KOPT-K1 (cell line): ENCODE data around the gene WIF1.

ENCODE experiments used
- H3K27ac ChIP-seq: fragments of 200-600 bp; sonication (generic); 2 replicates; pipeline ENCODE4 v1.5.1; 2016; ENCODE audit warnings: antibody characterized with exemption, mild to moderate bottlenecking, low read depth, low read length; ENCODE audit not compliant: poor library complexity, severe bottlenecking
- H3K36me3 ChIP-seq: fragments of 200-600 bp; sonication (generic); 2 replicates; pipeline ENCODE4 v1.5.1; 2017; ENCODE audit warnings: antibody characterized with exemption, mild to moderate bottlenecking, low read length, moderate library complexity; ENCODE audit not compliant: insufficient read depth
- H3K9me3 ChIP-seq: fragments of 200-600 bp; sonication (generic); 2 replicates; pipeline ENCODE4 v1.5.1; 2017; ENCODE audit warnings: antibody characterized with exemption, low read length, mild to moderate bottlenecking; ENCODE audit not compliant: insufficient read depth, poor library complexity, severe bottlenecking

WIF1 gene

DNA sequence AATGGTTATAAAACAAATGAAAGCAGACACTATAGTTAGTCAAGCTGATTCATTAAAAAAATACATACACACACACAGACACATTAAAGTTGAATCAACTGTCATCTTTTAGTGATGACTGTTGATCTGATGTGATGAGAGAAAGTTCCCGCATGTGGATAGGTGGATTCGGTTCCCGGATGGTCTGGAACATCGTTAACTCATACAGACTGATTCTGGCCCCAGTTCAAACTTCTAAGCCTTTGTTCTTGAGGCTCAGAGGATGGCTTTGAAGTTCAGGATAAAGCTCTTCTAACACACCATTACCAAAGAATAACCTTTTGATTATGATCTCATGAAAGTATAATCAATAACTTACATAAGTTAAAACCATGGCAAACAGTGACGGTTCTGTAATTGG is 27.5 kb downstream of the WIF1 start:
- no peaks in the 10 kb centered on the region for H3K9me3 ChIP-seq
- H3K27ac ChIP-seq = no peak overlapping the region
- H3K36me3 ChIP-seq = no peaks in the 10 kb centered on the region

DNA sequence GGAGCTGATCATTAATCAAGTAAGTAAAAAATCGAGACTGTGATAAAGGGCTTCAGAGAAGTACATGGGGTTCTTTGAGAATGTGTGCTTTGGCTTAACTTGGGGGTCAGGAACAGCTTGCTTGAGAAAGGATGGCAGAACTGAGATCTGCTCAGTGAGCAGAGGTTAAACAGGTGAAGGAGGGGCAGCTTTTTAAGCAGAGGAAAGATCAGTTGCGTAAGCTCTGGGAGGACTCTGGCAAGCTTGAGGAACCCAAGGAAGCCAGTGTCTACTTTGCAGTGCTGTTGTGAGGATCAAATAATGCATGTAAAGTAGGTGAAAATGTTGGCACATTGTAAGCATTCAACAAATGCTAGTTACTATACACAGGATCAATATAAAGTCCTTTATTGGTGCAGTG is 30.6 kb downstream of the WIF1 start:
- Histone ChIP-seq H3K9me3 (no peaks in the 10 kb centered on the region), H3K36me3 (no peaks in the 10 kb centered on the region), H3K27ac (no peak overlapping the region)

DNA sequence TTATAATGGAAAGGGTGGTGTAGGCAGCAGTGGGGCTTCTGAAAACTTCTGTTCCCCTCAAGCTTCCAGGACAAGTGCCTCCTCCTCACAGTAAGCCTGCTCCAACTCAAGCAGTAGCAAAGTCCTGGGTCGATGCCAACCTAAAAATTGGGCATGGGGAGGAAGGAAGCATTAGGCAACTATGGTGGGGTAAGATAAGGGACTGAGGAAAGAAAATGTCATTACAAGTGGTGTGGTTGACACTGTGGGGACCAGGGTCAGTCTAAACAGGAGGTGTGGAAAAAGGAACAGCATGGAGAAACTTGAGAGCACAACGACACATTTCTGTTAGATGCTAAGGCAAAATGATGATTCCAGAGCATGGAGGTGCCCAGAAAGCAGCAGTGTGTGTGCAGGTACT is 34.9 kb downstream of the WIF1 start:
- H3K9me3 ChIP-seq = no peaks in the 10 kb centered on the region
- no peak overlapping the region for H3K27ac ChIP-seq
- no peaks in the 10 kb centered on the region for H3K36me3 ChIP-seq

DNA sequence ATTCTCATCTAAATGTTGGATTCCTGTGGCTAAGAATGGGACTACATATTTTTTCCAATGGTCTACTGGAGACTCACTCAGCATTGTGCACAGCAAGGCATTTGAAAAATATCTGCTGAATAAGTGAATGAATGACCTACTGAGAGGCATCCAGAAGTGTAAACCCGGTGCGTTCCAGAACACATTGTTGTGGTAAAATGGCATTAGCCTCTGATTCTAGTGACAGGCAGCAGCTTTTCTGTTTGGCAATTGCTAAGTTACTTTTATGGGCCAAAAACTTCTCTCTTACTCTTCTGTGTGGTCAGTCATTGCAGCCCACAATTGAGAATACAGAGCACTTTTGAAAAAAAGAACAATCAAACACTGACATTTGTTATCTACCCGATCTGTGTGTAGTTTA is 36.5 kb downstream of the WIF1 start:
- H3K9me3 ChIP-seq = no peaks in the 10 kb centered on the region
- H3K27ac ChIP-seq = no peak overlapping the region
- H3K36me3 ChIP-seq = no peaks in the 10 kb centered on the region

DNA sequence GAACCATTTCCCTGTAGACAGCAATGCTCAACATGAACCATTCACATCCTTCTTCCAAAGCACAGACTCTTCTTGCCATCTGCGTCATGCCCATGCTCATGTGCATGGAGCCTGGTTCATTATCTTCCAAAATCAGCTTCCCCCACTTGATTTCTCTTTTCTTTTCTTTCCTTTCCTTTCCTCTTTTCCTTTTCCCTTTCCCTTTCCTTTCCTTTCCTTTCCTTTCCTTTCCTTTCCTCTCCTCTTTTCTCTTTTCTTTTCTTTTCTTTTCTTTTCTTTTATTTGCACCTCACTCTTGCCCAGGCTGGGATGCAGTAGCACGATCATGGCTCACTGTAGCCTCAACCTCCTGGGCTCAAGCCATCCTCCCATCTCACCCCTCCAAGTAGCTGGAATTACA is 37.5 kb downstream of the WIF1 start:
- H3K9me3 ChIP-seq = no peaks in the 10 kb centered on the region
- H3K27ac ChIP-seq = no peak overlapping the region
- H3K36me3 ChIP-seq = no peaks in the 10 kb centered on the region

DNA sequence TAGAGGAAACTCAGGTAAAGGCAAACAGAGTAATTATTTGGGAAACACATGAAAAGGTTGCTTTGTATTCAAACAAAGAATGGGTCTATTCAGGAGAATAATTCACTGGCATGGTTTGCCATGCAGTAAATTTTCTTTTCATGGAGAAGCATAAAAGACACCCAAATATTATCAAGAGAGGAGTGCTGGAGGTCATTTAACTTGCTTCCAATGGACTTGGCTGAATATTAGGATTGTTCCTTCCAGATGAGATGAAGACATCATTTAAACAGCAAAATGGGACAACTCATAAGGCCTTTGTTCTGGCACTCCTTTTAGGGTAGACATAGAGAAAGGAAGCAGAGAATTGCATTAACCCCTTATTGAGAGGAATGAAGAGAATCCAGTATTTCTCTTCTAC is 38.7 kb downstream of the WIF1 start:
- H3K9me3 ChIP-seq = no peaks in the 10 kb centered on the region
- H3K27ac ChIP-seq = no peak overlapping the region
- no peaks in the 10 kb centered on the region for H3K36me3 ChIP-seq

DNA sequence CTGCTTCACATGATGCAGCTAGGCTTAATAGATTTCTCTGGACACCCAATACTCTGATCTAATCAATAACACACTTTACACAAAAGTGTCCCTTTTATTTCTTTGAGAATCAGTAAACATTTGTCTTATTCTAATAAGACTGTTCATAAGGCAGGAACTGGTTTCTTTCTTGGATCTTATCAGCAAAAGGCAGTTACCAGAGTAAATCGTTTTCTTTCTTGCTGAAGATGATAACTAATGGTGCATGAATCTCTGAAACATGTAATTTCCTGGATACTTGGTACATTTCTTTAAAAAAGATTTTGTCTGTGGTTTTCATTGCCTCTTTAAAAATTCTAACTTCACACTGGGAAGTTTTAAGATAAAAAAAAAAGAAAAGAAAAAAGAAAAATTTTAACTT is 39.6 kb downstream of the WIF1 start:
- Histone ChIP-seq H3K27ac (no peak overlapping the region), H3K36me3 (no peaks in the 10 kb centered on the region), H3K9me3 (no peaks in the 10 kb centered on the region)

DNA sequence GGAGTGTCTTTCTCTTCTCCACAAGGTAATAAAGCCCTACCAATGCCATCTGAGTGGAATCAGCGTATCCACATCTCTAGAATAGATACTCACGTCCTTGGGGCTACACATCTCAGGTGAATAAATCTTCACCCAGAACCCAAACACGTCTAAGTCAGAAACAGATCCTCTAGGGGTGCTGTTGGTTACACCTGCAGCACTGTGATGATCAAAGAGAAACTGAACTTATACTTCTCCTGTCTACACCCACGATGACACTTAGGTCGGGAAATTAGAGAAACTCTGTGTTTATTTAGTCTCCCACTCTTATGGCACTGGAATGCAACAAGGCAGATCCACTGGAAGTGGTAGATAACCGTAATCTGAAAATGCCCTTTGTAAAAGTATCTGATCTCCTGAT is 46.2 kb downstream of the WIF1 start:
- H3K27ac ChIP-seq = no peak overlapping the region
- no peaks in the 10 kb centered on the region for H3K36me3 ChIP-seq
- H3K9me3 ChIP-seq = no peaks in the 10 kb centered on the region

DNA sequence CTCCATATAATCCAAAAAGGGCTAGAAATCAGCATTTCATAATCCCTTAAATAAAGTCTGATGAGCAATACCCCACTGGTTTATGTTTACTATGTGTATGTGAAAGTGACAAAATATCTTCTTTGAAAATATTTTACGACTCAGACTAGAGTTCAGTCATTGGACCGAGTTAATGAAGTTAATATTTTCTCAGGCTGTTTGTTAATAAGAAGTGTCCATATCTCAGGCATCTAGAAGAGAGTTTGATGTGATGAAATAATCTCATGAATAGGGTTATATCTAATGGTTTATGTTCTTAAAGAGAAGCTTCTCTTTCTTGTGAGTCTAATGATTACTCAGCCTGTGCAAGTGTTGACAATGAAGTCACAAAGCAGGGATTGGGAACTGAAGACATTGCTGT is 51.8 kb downstream of the WIF1 start:
- no peaks in the 10 kb centered on the region for H3K9me3 ChIP-seq
- no peak overlapping the region for H3K27ac ChIP-seq
- no peaks in the 10 kb centered on the region for H3K36me3 ChIP-seq

DNA sequence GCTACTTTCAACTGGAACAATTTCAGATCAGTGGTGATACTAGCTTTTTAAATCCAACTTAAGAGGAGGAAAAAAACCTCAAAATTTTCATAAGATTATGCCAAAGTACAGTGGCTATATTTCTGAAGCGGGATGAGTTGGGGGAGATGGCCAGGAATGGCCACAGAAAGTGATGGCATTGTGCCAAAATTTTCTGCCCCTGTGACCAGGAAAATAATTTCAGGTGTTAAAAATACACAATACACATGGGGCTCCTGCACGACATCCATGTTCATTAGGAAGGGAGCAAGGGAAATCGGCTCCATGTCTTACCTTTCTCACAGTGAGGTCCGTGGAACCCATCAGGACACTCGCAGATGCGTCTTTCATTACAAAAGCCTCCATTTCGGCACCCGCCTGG is 53.7 kb downstream of the WIF1 start:
- no peaks in the 10 kb centered on the region for H3K36me3 ChIP-seq
- no peaks in the 10 kb centered on the region for H3K9me3 ChIP-seq
- H3K27ac ChIP-seq = no peak overlapping the region

DNA sequence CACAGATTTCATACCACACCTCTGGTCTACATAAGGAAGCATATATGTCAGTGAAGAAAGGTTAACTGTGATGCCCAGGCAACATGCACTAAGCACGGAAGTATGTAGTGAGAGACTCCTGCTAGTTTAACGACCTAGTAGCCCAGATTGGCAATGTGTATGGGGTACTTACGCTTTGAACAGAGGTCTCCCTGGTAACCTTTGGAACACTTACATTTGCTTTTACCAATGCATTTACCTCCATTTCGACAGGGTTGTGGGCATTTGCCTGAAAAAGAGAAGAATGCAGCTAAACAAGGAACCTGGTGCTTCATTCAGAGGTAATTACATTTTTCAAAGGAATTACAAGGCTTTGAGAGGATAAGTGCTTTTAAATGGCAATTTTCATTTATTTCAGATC is 65.2 kb downstream of the WIF1 start:
- Histone ChIP-seq H3K27ac (no peak overlapping the region), H3K9me3 (no peaks in the 10 kb centered on the region)

DNA sequence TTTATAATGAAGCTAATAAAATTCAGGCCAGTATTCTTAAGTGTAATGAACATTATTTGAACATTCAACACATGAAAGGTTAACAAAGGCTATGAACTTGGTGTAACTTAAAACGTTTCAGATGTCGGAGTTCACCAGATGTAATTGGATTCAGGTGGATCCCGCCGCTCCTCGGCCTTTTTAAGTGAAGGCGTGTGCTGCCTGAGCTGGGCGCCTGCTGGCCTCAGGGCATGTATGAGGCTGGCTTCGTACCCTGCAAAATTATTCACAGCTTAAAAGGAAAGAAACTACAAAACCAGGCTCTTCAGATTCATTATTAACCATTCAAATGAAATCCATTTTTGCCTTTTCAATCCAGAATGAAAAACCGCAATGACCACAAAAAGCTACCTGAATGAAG is 69.9 kb downstream of the WIF1 start:
- Histone ChIP-seq H3K27ac (no peak overlapping the region), H3K36me3 (no peaks in the 10 kb centered on the region), H3K9me3 (no peaks in the 10 kb centered on the region)

More for the DNA sequence above, 65.2 kb downstream of the WIF1 start:
- H3K36me3 ChIP-seq = no peaks in the 10 kb centered on the region

DNA sequence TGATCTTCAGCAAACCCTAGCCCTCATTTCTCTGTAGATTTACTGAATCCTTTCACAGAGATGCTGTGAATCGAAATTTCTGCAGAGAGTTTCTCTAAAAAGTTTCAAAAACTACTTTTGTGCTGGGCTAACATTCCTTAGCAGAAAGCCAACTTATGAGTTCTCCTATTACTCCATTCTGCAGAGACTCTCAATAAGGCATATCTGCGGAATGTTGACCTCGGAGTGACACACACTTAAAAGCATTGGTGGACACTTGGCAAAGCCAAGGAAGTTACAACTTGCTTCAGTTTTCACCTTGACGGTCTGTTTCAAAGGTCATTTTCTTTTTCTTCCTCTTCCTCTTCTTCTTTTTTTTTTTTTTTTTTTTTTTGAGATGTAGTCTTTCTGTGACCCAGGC is 75.8 kb downstream of the WIF1 start:
- Histone ChIP-seq H3K9me3 (no peaks in the 10 kb centered on the region), H3K27ac (no peak overlapping the region), H3K36me3 (no peaks in the 10 kb centered on the region)

DNA sequence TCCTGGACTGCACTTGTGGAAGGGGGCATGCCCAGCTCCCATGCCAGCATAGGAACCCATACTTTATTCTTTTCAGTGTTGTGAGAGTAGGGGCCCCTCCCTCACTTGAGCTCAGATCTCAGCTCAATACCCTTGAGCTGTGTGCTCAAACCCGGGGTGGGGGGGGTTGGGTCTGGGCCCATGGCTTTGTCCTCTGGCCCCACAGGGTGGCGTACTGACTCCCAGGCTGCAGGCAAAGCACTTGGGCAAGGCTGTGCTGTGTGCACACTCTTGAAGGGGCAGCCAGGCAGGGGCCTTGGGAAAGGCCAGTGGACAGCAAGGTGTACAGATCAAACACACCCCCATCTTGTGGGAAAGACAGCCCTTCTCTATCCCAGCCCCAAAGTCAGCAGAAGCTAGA is 81.8 kb downstream of the WIF1 start:
- H3K27ac ChIP-seq = no peak overlapping the region
- no peaks in the 10 kb centered on the region for H3K36me3 ChIP-seq
- no peaks in the 10 kb centered on the region for H3K9me3 ChIP-seq

DNA sequence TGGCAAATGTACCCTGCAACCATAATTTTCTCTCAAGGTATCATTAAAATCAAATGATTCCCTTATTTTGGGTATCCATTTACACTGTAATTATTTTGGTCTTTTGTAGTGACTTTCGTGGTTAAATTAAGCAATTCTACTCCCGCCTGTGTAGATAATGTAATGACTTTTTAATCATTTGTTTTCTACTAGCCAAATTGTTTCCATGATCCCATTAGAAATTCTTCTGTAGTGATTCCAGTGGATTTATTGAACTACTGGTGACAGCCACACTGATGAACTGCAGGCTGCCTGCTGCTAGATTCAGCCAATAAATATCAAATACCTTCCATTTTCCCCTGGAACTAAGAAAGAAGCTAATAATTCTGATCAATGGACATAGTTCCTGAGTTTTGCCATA is 96.0 kb downstream of the WIF1 start:
- Histone ChIP-seq H3K27ac (no peak overlapping the region), H3K36me3 (no peaks in the 10 kb centered on the region), H3K9me3 (peaks cover 4% of the 10 kb centered on the region)

DNA sequence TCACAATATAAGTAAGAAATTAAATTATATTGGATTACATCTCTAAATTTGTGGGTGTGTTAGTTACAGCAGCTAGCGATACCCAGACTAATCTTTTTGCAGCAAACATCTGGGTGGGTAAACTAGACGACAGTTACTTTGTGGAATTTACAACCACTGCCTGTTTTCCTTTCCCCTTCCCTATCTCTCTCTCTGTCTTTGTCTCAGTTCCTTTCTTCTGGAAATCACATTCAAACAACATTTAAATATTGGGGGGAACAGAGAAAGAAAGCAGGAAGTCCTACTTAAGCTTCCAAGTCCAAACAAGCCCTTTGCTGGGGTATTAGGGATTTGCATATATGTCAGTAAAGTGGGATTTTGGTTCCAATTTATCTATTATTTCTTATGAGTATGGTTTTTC is 97.6 kb downstream of the WIF1 start:
- Histone ChIP-seq H3K36me3 (no peaks in the 10 kb centered on the region), H3K9me3 (peaks cover 4% of the 10 kb centered on the region), H3K27ac (no peak overlapping the region)

DNA sequence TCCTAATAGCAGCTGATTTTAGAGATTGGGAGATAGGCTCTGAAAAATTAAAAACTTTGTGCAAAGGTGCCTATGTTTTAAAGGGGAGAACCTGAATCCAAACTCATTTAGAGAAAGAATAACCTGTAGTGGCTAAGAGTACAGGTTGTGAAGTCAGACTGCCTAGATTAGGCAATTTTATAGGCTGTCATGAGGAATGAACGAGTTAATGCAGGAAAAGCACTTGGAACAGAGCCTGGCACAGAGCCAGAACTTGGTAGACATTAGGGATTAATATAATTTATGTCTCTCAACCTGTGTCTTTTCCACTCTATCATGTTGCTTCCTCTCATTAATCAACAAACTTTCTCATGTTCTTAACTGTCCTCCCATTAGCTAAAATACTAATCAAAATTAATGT is 98.1 kb downstream of the WIF1 start:
- Histone ChIP-seq H3K27ac (no peak overlapping the region), H3K9me3 (peaks cover 4% of the 10 kb centered on the region), H3K36me3 (no peaks in the 10 kb centered on the region)
